DMS114 treated with DMSO at 0.1 percent for 48 hours (cell line): ENCODE measurements around the gene PTPN6.

Experiments
- DNase-seq: peaks from one replicate; lab custom pipeline; 2025; ENCODE audit not compliant: unreplicated experiment; lab: John Stamatoyannopoulos, UW

PTPN6 gene

DNA sequence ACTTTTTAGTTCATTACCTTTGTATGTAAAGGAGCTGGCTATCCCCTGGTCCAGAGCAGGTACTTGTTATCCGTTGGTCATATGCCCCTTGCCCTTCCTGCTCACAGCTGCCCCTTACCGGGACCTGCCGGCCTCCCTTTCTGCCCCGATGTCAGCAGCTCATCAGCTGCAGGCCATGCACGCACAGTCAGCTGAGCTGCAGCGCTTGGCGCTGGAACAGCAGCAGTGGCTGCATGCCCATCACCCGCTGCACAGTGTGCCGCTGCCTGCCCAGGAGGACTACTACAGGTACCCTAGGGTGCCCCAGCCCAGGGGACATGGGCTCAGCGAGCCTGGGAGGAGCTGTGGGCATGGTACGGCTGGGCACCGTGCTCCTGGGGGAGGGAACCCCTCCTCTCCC lies 9.9 kb upstream of the PTPN6 start:
- no peak for DNase-seq

DNA sequence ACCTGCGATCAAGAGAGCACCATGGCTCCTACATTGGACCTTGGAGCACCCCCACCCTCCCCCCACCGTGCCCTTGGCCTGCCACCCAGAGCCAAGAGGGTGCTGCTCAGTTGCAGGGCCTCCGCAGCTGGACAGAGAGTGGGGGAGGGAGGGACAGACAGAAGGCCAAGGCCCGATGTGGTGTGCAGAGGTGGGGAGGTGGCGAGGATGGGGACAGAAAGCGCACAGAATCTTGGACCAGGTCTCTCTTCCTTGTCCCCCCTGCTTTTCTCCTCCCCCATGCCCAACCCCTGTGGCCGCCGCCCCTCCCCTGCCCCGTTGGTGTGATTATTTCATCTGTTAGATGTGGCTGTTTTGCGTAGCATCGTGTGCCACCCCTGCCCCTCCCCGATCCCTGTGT lies 9.4 kb upstream of the PTPN6 start:
- no peak for DNase-seq

DNA sequence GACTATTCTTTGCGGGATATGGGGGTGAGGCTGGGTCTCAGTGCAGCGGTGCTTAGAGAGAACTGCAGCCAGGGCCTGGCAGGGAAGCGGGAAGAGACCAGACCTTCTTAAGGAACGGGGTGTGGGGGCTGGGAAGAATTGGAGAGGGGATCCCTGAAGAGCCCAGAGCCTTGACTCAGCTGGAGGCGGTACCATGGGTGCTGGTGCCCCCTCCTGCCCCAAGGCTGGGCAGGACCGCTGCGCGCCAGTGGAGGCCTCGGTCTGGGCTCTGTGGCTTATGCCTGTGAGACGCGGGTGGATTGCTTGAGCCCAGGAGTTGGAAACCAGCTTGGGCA lies 8.9 kb upstream of the PTPN6 start:
- no peak for DNase-seq

DNA sequence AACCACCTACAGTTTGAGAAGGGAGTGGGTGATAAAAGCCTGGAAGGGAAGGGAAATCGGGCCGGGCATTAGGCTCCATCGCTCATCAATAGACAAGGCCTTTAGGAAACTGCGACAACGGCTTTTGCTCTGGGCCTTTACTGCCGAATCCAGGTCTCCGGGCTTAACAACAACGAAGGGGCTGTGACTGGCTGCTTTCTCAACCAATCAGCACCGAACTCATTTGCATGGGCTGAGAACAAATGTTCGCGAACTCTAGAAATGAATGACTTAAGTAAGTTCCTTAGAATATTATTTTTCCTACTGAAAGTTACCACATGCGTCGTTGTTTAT lies 7.8 kb upstream of the PTPN6 start:
- DNase-seq, result peak; percentile 98

DNA sequence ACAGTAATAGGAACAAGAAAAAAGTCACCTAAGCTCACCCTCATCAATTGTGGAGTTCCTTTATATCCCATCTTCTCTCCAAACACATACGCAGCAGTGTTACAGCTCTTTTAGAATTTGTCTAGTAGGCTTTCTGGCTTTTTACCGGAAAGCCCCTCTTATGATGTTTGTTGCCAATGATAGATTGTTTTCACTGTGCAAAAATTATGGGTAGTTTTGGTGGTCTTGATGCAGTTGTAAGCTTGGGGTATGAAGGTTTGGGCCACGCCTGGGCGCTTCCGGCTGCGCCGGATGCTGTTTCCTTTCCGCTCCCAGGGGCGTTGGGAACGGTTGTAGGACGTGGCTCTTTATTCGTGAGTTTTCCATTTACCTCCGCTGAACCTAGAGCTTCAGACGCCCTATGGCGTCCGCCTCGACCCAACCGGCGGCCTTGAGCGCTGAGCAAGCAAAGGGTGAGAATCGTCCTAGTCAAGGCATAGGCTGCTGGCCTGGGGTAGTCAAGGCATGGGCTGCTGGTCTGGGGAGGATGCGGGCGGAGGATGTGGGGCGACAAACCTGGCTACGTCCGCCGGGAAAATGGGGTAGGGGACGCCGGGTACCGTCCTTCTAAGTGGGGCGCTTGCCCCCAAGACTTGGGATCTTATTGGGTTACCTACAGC lies 7.3 kb upstream of the PTPN6 start, which contains the start of the genes C12orf57 and RNU7-1:
C12orf57 (plus strand) TSS at position 301 of the 659 bp plus-strand sequence; CDS start at position 401, 100 bp downstream.
RNU7-1 (plus strand) TSS at position 95 of the 659 bp plus-strand sequence.
- peak; percentile 98 for DNase-seq

DNA sequence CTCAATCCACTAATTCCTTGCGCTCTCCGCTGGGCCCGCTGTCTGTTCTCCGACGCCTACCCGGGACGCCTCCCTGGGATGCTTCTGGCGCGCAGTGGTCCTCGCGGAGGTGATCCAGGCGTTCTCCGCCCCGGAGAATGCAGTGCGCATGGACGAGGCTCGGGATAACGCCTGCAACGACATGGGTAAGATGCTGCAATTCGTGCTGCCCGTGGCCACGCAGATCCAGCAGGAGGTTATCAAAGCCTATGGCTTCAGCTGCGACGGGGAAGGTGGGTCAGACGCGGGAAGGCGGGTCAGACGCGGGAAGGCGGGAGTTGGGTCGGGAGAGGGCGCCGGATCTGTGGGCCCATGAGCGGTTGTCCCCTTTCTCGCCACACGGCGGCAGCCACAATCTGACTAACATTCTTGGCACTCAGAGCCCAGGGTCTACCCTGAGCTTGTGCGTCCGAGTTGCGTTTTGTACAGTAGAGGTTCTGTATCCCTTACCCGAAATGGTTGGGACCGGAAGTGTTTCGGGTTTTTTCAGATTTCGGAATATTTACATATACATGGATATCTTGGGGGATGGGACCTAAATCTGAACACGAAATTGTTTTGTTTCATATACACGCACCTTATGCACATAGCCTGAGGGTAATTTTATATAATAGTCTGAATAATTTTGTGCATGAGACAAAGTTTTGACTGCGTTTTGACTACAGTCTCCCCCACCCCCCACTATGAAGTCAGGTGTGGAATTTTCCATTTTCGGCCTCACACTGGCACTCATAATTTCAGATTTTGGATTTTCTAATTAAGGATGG lies 6.6 kb upstream of the PTPN6 start:
- peak; percentile 93 for DNase-seq

DNA sequence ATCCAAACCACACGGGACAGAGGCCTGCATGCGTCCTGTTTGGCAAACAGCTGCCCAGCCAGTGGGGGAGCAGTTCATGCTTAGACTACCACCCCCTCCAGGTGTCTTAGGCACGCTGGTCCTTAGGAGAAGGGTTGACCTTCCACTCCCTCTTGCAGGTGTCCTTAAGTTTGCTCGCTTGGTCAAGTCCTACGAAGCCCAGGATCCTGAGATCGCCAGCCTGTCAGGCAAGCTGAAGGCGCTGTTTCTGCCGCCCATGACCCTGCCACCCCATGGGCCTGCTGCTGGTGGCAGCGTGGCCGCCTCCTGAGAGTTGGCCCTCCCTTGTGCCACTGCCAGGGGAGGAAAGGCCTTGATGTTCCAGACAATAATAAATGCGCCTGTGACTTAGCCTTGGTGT lies 5.5 kb upstream of the PTPN6 start:
- no peak for DNase-seq

DNA sequence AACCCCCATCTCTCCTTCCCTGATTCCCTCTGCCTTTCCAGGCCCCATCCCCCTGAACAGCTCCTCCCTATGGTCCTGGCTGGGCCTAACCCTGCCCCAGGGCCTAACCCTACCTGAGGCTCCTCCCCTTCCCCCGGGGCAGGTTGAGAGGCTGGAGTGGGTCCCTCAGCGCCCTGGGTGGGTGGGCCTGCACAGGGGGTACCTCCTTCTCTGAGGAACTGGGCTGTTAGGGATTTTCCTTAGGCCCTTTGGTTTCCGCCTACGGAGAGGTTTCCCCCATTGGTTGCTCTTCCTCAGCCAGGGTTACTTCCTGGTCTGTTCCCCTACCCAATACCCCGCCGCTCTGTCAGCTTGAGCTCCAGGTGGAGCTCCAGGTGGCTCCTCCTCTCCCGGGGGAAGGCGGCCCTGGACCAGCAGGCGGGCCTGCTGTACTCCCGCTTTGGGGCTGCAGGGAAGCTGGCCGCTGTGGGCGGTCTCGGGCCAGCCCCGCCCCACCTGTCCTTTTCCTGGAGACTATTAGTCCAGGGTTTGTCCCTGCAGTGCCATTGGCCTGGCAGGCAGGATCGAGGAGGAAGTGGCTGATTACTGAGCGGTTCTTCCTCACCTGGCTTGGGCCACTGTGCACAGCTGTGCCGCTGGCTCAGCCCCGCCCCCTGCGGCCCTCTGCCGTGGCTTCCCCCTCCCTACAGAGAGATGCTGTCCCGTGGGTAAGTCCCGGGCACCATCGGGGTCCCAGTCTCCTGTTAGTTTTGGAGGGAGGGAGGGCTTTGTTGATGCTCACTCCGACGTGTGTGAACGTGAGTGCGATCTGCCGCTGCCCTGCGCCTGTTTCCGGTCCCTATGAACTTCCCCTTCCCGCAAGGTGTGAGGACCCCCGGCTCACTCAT lies 4.9 kb upstream of the PTPN6 start:
- no peak for DNase-seq

DNA sequence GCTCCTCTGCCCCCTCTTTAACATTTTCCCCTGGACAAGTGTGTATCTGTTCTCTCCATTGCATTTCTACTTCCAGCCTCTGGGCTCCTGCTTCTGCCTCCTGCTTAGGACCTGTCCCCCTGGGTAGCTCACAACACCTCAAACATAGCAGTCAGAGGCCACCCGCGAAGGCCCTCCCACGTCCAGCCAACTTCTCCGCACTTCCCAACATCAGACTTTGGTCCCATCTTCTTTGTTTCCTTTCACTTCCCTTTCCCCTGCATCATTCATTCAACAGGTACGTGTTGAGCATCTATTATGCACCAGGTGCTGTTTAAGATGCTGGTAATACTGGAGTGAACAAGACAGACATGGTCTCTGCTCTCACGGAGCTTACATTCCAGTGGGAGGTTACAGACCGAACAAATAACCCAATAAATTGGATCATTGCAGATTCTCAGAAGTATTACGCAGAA lies 4.2 kb upstream of the PTPN6 start:
- no peak for DNase-seq

DNA sequence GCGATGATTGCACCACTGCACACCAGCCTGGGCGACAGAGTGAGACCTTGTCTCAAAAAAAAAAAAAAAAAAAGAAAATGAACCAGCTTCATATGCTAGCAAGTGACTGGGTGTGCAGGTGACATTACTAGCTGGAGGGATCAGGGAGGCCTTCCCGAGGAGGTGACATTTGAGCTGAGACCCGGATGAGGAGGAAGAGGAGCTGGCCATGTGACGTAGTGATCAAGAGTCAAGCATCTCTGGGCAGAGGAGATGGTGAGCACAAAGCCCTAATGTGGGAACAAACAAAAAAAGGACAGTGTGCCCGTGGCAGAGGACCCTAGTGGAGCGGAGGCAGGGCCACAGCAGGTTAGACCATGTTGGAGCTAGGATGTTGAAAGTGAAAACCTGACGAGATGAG lies 3.5 kb upstream of the PTPN6 start:
- DNase-seq, result no peak

DNA sequence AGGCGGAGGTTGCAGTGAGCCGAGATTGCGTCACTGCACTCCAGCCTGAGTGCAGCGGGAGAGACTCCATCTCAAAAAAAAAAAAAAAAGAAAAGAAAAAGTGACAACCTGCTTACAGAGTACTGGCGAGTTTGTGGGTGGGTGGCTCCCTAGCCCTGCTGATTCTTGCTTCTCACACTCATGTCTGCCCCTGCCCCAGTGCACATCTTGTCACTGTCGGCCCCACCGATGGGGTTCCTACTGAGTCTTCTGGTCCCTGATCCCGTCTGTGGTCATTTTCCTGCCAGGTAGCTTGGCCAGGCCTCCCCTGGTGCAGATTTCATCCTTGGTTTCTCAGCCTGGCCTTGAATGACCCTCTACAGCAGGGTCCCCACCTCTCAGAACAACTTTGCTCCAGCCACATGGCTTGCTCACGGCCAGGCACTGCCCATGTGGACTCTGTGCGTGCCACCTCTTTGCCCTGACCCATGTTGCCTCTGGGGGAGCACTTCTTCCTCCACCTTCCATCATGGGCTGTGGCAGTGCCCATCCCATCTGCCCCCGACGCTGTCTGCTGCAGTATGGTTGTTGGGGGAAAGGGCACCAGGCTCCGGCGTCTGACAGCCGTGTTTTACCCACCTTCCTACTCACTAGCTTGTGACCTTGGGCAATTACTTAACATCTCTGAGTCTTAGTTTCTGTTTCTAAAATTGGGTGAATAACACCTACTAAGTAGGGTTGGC lies 2.1 kb upstream of the PTPN6 start:
- no peak for DNase-seq

DNA sequence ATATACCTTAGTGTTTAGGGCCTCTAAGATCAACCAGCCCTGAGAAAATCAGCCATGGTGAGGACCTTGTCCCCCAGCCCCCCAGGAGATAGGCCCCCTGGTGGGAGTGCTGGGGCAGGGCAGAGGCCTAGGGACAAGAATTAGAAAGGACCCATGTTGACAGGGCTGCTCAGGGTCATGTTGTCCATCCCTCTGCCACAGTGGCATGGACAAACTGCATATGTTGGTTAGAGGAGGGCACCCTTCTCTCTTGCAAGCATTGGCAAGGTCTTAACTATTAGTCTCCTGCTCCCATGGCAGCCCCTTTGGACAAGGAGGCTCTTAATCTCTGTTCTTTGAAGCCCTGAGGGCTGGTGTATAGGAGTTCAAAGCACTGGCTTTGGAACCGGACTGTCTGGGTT lies 755 bp upstream of the PTPN6 start:
- DNase-seq, result no peak

DNA sequence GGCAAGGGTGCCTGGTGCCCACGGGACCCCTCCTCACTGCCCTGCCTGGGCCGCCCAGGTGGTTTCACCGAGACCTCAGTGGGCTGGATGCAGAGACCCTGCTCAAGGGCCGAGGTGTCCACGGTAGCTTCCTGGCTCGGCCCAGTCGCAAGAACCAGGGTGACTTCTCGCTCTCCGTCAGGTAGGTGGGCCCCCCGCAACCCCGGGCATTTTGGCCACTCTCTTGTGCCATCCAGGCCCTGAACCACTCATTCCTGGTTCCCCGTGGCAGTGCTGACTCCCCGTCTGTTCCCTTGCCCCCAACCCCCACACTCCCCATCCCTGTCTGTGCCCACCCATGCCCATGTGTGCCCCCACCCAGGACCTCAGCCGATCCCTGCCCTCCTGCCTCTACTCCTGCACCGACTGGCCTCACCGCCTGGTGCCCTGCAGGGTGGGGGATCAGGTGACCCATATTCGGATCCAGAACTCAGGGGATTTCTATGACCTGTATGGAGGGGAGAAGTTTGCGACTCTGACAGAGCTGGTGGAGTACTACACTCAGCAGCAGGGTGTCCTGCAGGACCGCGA lies 480 bp downstream of the PTPN6 start:
- no peak for DNase-seq

DNA sequence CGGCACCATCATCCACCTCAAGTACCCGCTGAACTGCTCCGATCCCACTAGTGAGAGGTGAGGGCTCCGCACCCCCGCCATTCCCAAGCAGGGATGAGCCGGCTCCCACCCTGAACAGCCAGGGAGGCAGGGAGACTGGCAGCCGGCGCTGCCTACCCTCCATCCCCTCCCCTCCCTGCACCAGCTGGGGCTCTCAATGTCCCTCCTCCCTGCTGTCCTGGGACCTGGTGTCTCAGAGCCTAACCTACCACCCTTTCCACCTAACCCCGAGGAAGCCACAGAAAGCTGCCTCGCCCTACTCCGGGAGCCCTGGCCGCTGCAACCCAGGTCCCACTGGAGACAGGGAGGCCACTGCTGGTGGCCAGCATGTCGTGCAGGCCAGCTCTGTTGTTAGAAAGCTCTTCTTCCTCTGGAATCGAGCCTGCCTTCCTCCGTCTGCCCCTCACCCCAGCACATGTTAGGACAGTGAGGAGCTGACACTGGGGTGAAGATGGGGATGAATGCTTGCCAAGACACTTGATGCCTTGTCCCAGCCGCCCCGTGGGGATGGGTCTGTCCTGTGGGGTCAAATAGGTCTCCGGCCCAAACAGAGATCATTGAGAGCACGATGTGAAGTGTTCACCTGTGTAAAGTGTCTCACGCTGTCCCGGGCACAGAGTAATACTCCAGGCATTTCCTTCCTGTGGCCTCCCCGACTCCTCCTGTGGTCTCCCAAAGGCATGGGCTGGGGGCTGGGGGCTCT lies 1.1 kb downstream of the PTPN6 start:
- DNase-seq, result no peak

DNA sequence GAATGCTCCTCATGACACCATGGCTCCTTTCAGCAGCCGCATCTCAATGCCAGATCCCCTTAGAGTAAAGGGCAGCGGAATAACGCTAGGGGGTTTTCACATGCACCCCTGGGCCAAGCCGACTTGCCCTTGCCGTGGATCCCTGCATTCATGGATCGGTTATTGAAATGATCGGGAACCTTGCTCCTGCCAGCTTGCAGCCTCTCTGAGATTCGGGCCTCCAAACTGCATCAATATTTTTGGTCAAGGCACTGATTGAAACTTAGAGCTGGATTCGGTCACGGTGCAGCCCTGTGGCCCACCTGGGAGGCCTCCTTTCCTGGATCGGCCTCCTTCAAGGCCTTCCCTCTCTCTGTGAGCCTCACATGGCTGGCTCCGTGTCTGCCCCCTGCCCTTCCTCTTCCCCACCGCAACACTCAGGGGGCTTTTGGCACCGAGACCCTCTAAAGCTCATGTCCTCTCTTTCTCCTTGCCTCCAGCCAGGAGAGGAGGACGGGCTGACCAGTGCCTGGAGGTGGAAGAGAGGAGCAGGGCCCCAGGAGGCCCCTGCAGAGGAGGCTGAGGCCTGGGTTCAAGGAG lies 1.8 kb downstream of the PTPN6 start:
- no peak for DNase-seq

DNA sequence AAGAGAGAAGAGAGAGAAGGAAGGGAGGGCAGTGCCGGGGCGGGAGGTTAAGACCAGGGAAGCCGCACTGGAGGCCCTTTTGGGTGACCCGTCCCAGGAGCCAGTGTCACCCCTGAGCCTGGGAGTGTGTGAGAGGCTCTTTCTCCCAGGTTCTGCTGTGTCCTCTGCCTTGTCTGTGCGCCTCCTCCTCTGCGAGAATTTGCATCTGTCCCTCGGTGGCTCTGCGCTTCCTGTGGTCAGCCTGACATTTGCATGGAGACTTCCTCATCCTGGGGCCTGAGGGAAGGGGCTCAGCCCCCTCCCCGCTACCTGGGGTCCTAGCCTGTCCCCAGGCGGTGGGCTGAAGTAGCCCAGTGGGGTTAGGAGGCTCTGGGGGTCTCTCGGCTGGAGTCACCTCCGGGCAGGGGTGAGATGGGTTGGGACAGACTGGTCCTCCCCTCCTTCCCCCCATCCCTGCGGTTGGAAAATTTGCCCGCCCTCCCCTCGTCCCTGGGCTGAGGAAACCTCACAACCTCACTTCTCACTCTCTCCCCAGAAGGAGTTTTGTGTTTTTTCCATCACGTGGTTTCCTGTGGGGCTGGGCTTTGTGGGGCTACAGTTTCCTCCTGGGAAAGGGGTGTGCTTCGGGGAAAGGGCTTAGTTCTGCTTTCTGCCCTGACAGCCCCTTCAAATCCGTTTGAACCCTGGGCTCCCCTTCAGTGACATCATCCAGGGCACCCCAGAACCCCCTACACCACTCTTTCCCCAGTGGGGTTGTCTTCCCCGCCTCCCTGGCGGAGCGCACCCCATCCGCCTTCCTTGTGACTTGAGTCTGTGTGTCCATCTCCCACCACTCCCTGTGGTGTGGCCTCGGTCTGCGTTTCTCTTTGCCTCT lies 2.5 kb downstream of the PTPN6 start:
- DNase-seq, result no peak

DNA sequence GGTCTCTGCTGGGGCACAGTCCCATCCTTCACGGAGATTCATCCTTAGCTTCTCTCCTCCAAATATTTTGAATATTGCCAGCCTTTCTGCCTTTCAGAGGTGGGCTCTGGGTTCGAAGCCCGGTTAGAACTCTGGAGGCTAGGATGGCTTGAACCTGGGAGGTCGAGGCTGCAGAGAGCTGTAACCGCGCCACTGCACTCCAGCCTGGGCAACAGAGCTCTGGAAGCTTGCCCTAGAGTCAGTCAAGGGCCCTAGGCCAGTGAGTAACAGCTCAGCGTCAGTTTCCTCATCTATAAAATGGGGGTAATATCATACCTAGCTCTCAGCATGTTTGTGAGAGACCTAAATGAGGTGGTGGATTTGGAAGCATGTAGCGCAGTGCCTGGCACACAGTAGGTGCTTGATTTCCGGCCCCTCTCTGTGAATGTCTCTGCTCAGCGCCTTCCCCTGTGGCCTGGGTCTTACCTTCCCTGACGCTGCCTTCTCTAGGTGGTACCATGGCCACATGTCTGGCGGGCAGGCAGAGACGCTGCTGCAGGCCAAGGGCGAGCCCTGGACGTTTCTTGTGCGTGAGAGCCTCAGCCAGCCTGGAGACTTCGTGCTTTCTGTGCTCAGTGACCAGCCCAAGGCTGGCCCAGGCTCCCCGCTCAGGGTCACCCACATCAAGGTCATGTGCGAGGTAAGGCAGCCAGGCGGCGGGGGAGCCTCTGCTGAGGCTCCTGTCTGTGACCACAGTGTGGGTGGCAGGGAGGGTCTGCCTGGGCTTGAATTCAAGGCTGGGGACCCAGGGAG lies 3.4 kb downstream of the PTPN6 start:
- DNase-seq, result no peak
